ENCODE measurements around the gene PRDM13.
"Not testable (repeated sequence)": the region's sequence is repeated elsewhere in the genome, so short reads cannot be mapped to it uniquely, and the experiment has no call there.

Gene PRDM13

DNA sequence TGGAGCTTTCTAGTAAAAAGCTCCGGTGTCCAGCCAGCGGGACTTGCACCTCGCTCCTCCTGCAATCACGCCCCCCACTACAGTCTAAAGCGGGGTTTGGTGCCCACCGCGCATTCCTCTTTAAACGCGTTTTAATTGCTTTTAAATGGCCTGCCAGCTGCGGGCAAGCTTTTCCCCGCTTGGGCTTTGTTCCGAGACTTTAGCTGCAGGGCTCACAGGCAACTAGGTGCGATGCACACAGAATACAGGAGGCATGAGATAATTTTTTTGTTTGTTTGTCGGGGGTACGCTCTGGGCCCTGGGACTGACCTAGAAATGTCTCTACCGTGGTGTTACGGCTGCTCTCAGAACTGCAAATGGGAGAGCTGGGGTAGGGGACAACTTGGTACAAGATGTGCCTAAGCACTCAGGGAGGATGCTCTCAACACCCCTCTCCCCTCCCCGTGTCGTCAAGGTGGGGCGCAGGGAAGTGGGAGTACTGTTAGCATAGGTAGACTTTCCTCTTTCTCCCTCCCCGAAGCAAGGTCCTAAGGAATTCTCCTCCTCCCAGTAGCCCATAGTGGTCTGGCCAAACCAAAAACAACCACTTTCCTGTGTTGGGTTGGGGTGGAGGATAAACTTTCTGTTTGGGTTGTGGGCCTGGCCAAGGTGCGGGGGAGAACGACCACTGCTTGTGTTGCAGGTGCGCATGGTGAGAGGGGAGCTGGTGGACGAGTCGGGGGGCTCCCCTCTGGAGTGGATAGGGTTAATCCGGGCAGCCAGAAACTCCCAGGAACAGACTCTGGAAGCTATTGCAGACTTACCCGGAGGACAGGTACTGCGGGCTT lies 1.6 kb downstream of the PRDM13 start:
- CTCF ChIA-PET: interaction anchor here (0.6 to 3.6 kb wide), 3 partner anchors 11 to 867 kb away, joined by 3 to 17 read pairs (median 3); no protein-coding TSS in a partner anchor
- peak overlapping the region; percentile 37 for H3K27ac Mint-ChIP-seq
- no peak for DNase-seq
- H3K4me1 Mint-ChIP-seq: peaks cover 32% of the 10 kb centered on the region
- H3K36me3 Mint-ChIP-seq: peaks cover 8% of the 10 kb centered on the region
- no peaks in the 10 kb centered on the region for H3K9me3 Mint-ChIP-seq
- peaks cover 97% of the 10 kb centered on the region for H3K27me3 Mint-ChIP-seq
- H3K4me3 Mint-ChIP-seq: peak overlapping the region; percentile 38

DNA sequence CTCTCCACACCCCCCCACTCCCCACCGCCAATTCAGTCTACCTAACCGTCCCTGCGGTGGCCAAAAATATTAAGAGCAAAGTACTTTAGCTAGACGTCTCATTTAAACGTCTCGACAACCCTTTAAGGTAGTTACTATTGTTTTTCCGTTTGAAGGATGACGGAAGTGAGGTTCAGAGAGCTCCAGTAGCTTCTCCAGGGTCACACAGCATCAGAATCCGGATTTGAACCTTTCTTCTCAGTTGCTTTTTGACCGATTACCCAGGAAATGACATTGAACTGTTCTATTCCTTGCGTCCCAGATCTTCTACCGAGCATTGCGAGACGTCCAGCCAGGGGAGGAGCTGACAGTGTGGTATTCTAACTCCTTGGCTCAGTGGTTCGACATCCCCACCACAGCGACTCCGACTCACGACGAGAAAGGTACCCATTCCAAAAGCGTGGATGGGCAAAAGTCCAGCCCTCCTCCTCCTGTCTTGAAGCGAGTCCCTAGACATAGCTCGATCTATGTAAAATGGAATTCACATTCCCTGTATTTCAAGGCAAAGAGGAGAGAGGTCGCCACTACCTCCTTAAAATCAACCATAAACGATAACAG lies 2.4 kb downstream of the PRDM13 start:
- Mint-ChIP-seq H3K4me3 (no peak overlapping the region), H3K27me3 (peaks cover 97% of the 10 kb centered on the region), H3K9me3 (no peaks in the 10 kb centered on the region), H3K4me1 (peaks cover 27% of the 10 kb centered on the region), H3K27ac (peak overlapping the region; percentile 26), H3K36me3 (peaks cover 8% of the 10 kb centered on the region)
- no peak for DNase-seq
- CTCF ChIA-PET: interaction anchor here (0.8 to 3.6 kb wide), 2 partner anchors 10 to 19 kb away, joined by 3 to 17 read pairs; no protein-coding TSS in a partner anchor

- H3K27ac Mint-ChIP-seq: no peak overlapping the region
Observed at GRCh38 chr6:99609905-99610489, 3.4 kb downstream of the PRDM13 start.

DNA sequence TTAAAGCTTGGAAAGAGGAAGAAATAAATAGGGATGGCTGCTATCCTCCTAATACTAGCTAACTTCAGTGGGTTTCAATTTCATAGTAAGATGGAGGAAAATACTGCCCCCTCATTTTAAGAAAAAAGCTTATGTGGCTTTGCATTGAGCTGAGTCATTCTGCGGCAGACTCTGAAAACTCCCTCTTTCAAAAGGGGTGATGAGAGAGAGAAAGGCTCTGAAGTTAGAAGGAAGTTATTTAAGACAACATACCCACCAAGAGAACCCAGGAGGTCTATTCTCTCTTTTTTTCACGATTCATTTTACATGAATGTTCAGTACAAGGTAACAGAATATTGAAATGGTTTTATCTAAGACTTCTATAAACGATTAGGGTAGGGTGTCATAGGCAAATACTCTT lies 4.5 kb downstream of the PRDM13 start:
- H3K27ac Mint-ChIP-seq: no peak overlapping the region
- H3K27me3 Mint-ChIP-seq: peaks cover 92% of the 10 kb centered on the region
- CTCF ChIA-PET: interaction anchor here (0.9 to 1.4 kb wide), 2 partner anchors 23 to 102 kb away, joined by 4 to 6 read pairs; no protein-coding TSS in a partner anchor
- no peaks in the 10 kb centered on the region for H3K9me3 Mint-ChIP-seq
- H3K4me3 Mint-ChIP-seq: no peak overlapping the region
- H3K4me1 Mint-ChIP-seq: peaks cover 26% of the 10 kb centered on the region
- peaks cover 8% of the 10 kb centered on the region for H3K36me3 Mint-ChIP-seq
- DNase-seq: no peak

More at GRCh38 chr6:99609905-99610489, 3.4 kb downstream of the PRDM13 start:
- no peak for DNase-seq
- CTCF ChIA-PET: interaction anchor here (0.9 to 3.6 kb wide), 2 partner anchors 20 to 101 kb away, joined by 4 to 17 read pairs; no protein-coding TSS in a partner anchor
- Mint-ChIP-seq H3K36me3 (peaks cover 7% of the 10 kb centered on the region), H3K27me3 (peaks cover 97% of the 10 kb centered on the region), H3K4me3 (no peak overlapping the region), H3K4me1 (peaks cover 26% of the 10 kb centered on the region), H3K9me3 (no peaks in the 10 kb centered on the region)

DNA sequence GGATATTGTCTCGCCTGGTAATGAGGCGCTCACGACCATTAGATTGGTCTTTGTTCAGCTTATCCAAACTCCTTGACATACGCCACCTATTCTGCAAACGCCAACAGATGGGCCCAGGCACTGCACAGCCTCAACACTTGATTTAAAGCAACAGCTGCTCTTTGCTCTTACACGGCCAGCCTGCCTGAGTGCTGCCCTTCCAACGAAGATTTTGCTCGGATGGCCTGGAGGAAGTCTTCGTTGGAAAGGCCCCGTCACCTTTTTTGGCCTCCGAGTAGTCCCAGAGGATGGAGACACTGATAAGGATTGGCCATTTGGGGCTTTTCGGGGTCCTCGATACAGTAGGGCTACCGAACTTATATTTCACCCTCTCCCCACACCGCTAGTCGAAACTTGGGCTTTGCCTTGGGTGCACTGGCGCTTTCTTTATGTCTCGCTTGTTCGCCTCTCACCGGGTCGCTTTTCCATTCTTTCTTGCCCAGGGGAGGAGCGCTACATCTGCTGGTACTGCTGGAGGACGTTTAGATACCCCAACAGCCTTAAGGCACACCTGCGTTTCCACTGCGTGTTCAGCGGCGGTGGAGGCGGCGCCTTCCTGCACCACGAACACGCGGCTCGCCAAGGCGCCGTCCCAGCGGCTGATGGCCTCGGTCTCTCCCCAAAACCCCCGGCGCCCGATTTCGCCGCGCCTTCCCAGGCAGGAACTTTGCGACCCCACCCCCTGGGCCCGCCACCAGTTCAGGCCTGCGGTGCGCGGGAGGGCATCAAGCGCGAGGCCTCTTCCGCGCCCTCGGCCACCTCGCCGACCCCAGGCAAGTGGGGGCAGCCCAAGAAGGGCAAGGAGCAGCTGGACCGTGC lies 6.1 kb downstream of the PRDM13 start:
- peaks cover 92% of the 10 kb centered on the region for H3K27me3 Mint-ChIP-seq
- peaks cover 24% of the 10 kb centered on the region for H3K4me1 Mint-ChIP-seq
- DNase-seq: no peak
- H3K27ac Mint-ChIP-seq: peak overlapping the region; percentile 33
- no peak overlapping the region for H3K4me3 Mint-ChIP-seq
- peaks cover 6% of the 10 kb centered on the region for H3K36me3 Mint-ChIP-seq
- H3K9me3 Mint-ChIP-seq: no peaks in the 10 kb centered on the region
- CTCF ChIA-PET: interaction anchor here (1.4 to 1.9 kb wide), 2 partner anchors 24 to 44 kb away, joined by 4 to 6 read pairs; partner anchors contain the start of gene CCNC

- Mint-ChIP-seq H3K4me1 (peaks cover 24% of the 10 kb centered on the region), H3K9me3 (no peaks in the 10 kb centered on the region), H3K36me3 (peaks cover 6% of the 10 kb centered on the region), H3K4me3 (peak overlapping the region; percentile 50), H3K27me3 (peaks cover 92% of the 10 kb centered on the region), H3K27ac (no peak overlapping the region)
- DNase-seq: peak; percentile 45
- CTCF ChIA-PET: interaction anchor here (1.9 kb wide), 1 partner anchor 45 kb away, joined by 4 read pairs; the partner anchor contains the start of gene CCNC
Observed at GRCh38 chr6:99613409-99613704, 6.7 kb downstream of the PRDM13 start.

GRCh38 chr6:99613705-99614429 lies 7.2 kb downstream of the PRDM13 start:
- H3K27ac Mint-ChIP-seq: no peak overlapping the region
- peaks cover 6% of the 10 kb centered on the region for H3K36me3 Mint-ChIP-seq
- no peaks in the 10 kb centered on the region for H3K9me3 Mint-ChIP-seq
- DNase-seq: peak; percentile 48
- peaks cover 92% of the 10 kb centered on the region for H3K27me3 Mint-ChIP-seq
- peaks cover 23% of the 10 kb centered on the region for H3K4me1 Mint-ChIP-seq
- CTCF ChIA-PET: interaction anchor here (1.9 kb wide), 1 partner anchor 45 kb away, joined by 4 read pairs; the partner anchor contains the start of gene CCNC
- H3K4me3 Mint-ChIP-seq: peak overlapping the region; percentile 50

- H3K27me3 Mint-ChIP-seq: peaks cover 91% of the 10 kb centered on the region
- H3K36me3 Mint-ChIP-seq: peaks cover 3% of the 10 kb centered on the region
- peak overlapping the region; percentile 50 for H3K4me3 Mint-ChIP-seq
- H3K27ac Mint-ChIP-seq: peak overlapping the region; percentile 19
- CTCF ChIA-PET: interaction anchor here (1.9 kb wide), 1 partner anchor 46 kb away, joined by 4 read pairs; the partner anchor contains the start of gene CCNC
- H3K4me1 Mint-ChIP-seq: peaks cover 18% of the 10 kb centered on the region
- peak; percentile 49 for DNase-seq
- H3K9me3 Mint-ChIP-seq: no peaks in the 10 kb centered on the region
Observed at GRCh38 chr6:99614430-99615186, 8.0 kb downstream of the PRDM13 start.

DNA sequence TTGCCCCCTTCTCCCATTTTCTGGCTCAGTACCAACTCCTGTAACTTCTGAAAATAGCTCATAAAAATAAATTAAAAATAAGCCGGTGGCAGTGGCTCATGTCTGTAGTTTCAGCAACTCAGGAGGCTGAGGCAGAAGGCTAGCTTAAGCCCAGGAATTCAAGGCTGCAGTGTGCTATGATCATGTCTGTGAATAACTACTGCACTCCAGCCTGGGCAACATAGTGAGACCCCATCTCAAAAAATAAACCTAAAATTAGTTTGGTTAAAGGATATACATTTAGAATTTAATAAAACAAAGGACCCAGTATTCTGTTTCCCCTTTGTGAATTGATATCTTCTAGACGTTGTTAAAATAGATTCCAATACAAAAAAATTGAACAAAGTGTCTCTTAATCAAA lies 10.5 kb downstream of the PRDM13 start:
- Mint-ChIP-seq H3K27me3 (peaks cover 90% of the 10 kb centered on the region), H3K4me1 (peaks cover 9% of the 10 kb centered on the region), H3K27ac (no peak overlapping the region), H3K4me3 (no peak overlapping the region), H3K9me3 (no peaks in the 10 kb centered on the region), H3K36me3 (peaks cover 3% of the 10 kb centered on the region)
- DNase-seq: no peak
- CTCF ChIA-PET: interaction anchor here (1.4 kb wide), 1 partner anchor 14 kb away, joined by 4 read pairs; no protein-coding TSS in a partner anchor

DNA sequence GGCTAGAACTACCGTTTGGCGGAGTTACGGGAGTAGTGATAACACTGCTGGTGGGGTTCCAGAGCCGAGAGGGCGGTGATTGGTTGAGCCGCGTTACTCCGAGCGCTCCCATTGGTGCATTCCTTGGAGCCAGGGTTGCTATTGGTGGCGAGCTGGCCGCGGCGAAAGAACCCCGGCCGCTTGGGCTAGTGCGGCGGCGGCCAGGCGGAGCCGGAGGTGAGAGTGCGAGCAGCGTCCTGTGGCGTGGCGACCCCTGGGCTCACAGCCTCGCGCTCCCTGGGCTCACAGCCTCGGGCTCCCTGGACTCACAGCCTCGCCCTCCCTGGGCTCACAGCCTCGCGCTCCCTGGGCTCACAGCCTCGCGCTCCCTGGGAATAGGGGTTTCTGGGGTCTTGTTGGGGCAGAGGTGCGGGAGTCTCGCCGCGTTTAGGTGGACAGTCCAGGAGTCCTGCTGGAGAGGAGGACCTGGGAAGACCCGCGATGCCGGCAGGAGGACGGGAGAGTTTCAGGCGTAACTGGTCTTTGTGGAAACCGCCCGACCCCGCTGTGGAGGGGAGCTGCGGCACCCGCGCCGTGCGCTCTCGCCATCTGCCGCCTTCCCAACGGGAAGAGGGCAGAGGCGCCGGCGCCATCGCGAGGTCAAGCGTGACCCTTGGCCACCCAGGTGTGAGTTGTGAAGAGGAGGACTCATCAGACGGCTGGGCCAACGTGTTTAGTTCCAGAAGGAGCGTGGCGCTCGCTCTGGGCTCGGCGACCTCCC lies 12.2 kb downstream of the PRDM13 start:
- H3K36me3 Mint-ChIP-seq: peaks cover 3% of the 10 kb centered on the region
- H3K4me3 Mint-ChIP-seq: no peak overlapping the region
- CTCF ChIA-PET: interaction anchor here (0.9 to 1.5 kb wide), 2 partner anchors 10 to 30 kb away, joined by 3 to 4 read pairs; no protein-coding TSS in a partner anchor

GRCh38 chr6:99619409-99619762 lies 12.8 kb downstream of the PRDM13 start:
- peaks cover 7% of the 10 kb centered on the region for H3K4me1 Mint-ChIP-seq
- CTCF ChIA-PET: interaction anchor here (0.9 to 1.5 kb wide), 2 partner anchors 10 to 30 kb away, joined by 3 to 4 read pairs; no protein-coding TSS in a partner anchor
- no peaks in the 10 kb centered on the region for H3K9me3 Mint-ChIP-seq
- peaks cover 3% of the 10 kb centered on the region for H3K36me3 Mint-ChIP-seq
- peaks cover 80% of the 10 kb centered on the region for H3K27me3 Mint-ChIP-seq
- no peak overlapping the region for H3K4me3 Mint-ChIP-seq
- H3K27ac Mint-ChIP-seq: no peak overlapping the region
- DNase-seq: no peak

More for the DNA sequence above, 12.2 kb downstream of the PRDM13 start:
- Mint-ChIP-seq H3K27me3 (peaks cover 81% of the 10 kb centered on the region), H3K4me1 (peaks cover 9% of the 10 kb centered on the region), H3K9me3 (no peaks in the 10 kb centered on the region), H3K27ac (peak overlapping the region; percentile 10)
- no peak for DNase-seq

- H3K36me3 Mint-ChIP-seq: not testable (repeated sequence)
- peaks cover 61% of the 10 kb centered on the region for H3K27me3 Mint-ChIP-seq
Observed at GRCh38 chr6:99622044-99622443, 15.4 kb downstream of the PRDM13 start.

More at GRCh38 chr6:99622044-99622443, 15.4 kb downstream of the PRDM13 start:
- H3K4me1 Mint-ChIP-seq, H3K27ac Mint-ChIP-seq, H3K9me3 Mint-ChIP-seq, DNase-seq, CTCF ChIA-PET, H3K4me3 Mint-ChIP-seq: not testable (repeated sequence)

Data from activated naive CD4-positive, alpha-beta T cell treated with anti-CD3 and anti-CD28 coated beads, Interleukin-2, amount 10 ng/mL, durations not matched to agents 7 days and 5 days (primary cell).